H1 (cell line): Measurements from ENCODE around the gene PRKAB2. TPM values are rescaled to one million over a fixed set of nuclear protein-coding genes. Genes with fewer than 3 reads are reported as not detected.

Experiments used
- CTCF ChIP-seq, 3 experiments: IDR thresholded peaks; 1 replicate in 2 of 3; 2 replicates in 1 of 3; pipeline versions ENCODE4 v1.5.1 to v1.6.1; 2011; ENCODE audit warnings: low read length in 3 of 3, mild to moderate bottlenecking in 3 of 3, inconsistent platforms in 2 of 3, low read depth in 1 of 3, moderate library complexity in 1 of 3; ENCODE audit not compliant: insufficient read depth in 1 of 3; ENCODE audit errors: control extremely low read depth in 1 of 3
- polyA plus RNA-seq, 7 experiments: library from polyadenylated mRNA; depleted of rRNA in 3 of 7; stranded (reverse) in 5 of 7; unstranded in 2 of 7; fragments of >200 nt in 5 of 7; fragments of 200-250 nt in 2 of 7; gene quantifications; 1 replicate in 5 of 7; 2 replicates in 1 of 7; 4 replicates in 1 of 7; pipeline versions ENCODE4 v1.2.1 to v1.2.3, GENCODE V29; 2011 to 2013; ENCODE audit warnings: missing spikeins in 2 of 7, mixed read lengths in 2 of 7
- total RNA-seq: library from RNA; stranded (reverse); fragmentation: NEBNext Ultra II Directional; extraction: Animal tissue kit (Norgen Biotek cat#: 25700); gene quantifications from 2 replicates; pipeline ENCODE4 v1.2.1, GENCODE V29; 2021

PRKAB2 gene
- total and polyA plus RNA-seq, 2 of the 8 experiments (the other 6 are each of a cell fraction or from before 2014, with no cell fraction given), result 15.0 to 18.9 TPM

- TF ChIP-seq CTCF (IDR thresholded peaks at IDR 0.05; ENCODE audit: control extremely low read depth in 1 of 3, insufficient read depth in 1 of 3, low read depth in 1 of 3, low read length in 3 of 3), result no peak
Observed at GRCh38 chr1:147117109-147117508, 55.2 kb downstream of the PRKAB2 start (continued).
